HEK293T (cell line): Measurements from ENCODE around the gene LITAFD.

Source experiments
- BHLHE40 ChIP-seq: fragments of 450-650 bp; IDR thresholded peaks from 2 replicates; pipeline ENCODE4 v1.6.1; 2016; ENCODE audit warnings: mild to moderate bottlenecking, moderate library complexity, borderline replicate concordance
- CTBP1 ChIP-seq: fragments of 450-650 bp; IDR thresholded peaks from 2 replicates; pipeline ENCODE4 v1.6.1; 2016; ENCODE audit warnings: borderline replicate concordance
- ELF4 ChIP-seq: fragments of 450-650 bp; IDR thresholded peaks from 2 replicates; pipeline ENCODE4 v1.6.1; 2017; ENCODE audit warnings: antibody characterized with exemption
- FOXA1 ChIP-seq: fragments of 450-650 bp; IDR thresholded peaks from 2 replicates; pipeline ENCODE4 v1.6.1; 2016; ENCODE audit warnings: mild to moderate bottlenecking
- FOXK2 ChIP-seq: fragments of 450-650 bp; IDR thresholded peaks from 2 replicates; pipeline ENCODE4 v1.6.1; 2016; ENCODE audit warnings: mild to moderate bottlenecking
- HDGF ChIP-seq: fragments of 450-650 bp; IDR thresholded peaks from 2 replicates; pipeline ENCODE4 v1.6.1; 2017; ENCODE audit warnings: antibody characterized with exemption, borderline replicate concordance
- SP1 ChIP-seq: fragments of 450-650 bp; IDR thresholded peaks from 2 replicates; pipeline ENCODE4 v1.6.1; 2017

DNA sequence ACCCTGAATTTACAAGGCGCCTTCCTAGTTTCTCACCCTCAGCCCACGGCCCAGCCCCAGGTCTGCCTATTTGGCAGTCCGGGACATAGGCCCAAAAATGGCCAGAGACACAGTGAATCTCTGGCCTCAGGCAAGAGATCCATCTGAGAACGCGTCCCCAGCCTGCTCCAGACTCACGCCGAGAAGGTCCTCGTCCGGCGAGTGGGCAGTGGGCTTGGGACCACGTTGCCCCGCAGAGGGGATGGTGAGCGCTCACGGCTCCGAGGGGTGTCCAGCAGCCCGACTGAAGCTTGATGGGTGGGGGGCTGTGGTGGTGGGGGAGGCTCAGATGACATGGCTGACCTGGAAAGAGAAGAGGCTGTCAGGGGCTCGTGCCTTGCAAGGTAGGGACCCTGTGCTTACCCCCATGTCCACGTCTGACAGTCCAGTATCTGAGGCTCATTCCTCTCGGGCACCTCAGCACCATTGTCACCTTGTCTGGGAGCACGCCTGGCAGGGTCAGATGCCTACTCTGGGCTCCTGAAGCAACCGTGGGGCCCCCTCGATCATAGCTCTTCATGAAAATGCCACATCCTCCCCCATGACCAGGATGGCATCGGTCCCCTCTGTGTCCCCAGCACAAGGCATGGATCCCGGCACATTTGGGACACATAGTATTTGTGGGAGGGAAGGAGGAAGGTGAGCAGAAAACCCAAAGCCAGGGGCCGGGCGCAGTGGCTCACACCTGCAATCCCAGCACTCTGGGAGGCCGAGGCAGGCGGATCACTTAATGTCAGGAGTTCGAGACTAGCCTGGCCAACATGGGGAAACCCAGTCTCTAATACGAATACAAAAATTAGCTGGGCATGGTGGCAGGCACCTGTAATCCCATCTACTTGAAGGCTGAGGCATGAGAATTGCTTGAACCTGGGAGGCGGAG, 22.9 kb upstream of the LITAFD start:
- TF ChIP-seq FOXA1 (no peak), HDGF (no peak), FOXK2 (no peak), BHLHE40 (no peak), SP1 (no peak), ELF4 (no peak), CTBP1 (no peak)
